ENCODE data around the gene RNF217. TPM values are rescaled to one million over a fixed set of nuclear protein-coding genes. Genes with fewer than 3 reads are reported as not detected.

Gene RNF217
- total RNA-seq, 1 donor from 2014 or later = 1.8 TPM

- intact Hi-C loops (cut with micrococcal nuclease) = no loop called here
- DNase-seq (ENCODE audit: low spot score) = no peak
- H3K4me1 Mint-ChIP-seq (ENCODE audit: low read depth) = no peaks in the 10 kb centered on the region
- H3K27me3 Mint-ChIP-seq (ENCODE audit: insufficient read depth) = no peaks in the 10 kb centered on the region
- H3K36me3 Mint-ChIP-seq (ENCODE audit: low read depth) = no peaks in the 10 kb centered on the region
- no peaks in the 10 kb centered on the region for H3K9me3 Mint-ChIP-seq
- no peak overlapping the region for H3K4me3 Mint-ChIP-seq
- H3K27ac Mint-ChIP-seq = no peak overlapping the region
Observed at GRCh38 chr6:124999105-124999764, 37.0 kb downstream of the RNF217 start.

GRCh38 chr6:125001684-125002405, 39.6 kb downstream of the RNF217 start:
- Mint-ChIP-seq H3K4me1 (ENCODE audit: low read depth) (no peaks in the 10 kb centered on the region), H3K4me3 (no peak overlapping the region), H3K27me3 (ENCODE audit: insufficient read depth) (no peaks in the 10 kb centered on the region), H3K27ac (no peak overlapping the region), H3K9me3 (no peaks in the 10 kb centered on the region), H3K36me3 (ENCODE audit: low read depth) (no peaks in the 10 kb centered on the region)
- DNase-seq (ENCODE audit: low spot score) = no peak
- intact Hi-C loops (cut with micrococcal nuclease) = no loop called here

GRCh38 chr6:125002406-125002741, 40.1 kb downstream of the RNF217 start:
- DNase-seq (ENCODE audit: low spot score) = no peak
- Mint-ChIP-seq H3K27me3 (ENCODE audit: insufficient read depth) (no peaks in the 10 kb centered on the region), H3K27ac (no peak overlapping the region), H3K36me3 (ENCODE audit: low read depth) (no peaks in the 10 kb centered on the region), H3K9me3 (no peaks in the 10 kb centered on the region), H3K4me3 (no peak overlapping the region), H3K4me1 (ENCODE audit: low read depth) (no peaks in the 10 kb centered on the region)
- intact Hi-C loops (cut with micrococcal nuclease) = no loop called here

- no peak overlapping the region for H3K27ac Mint-ChIP-seq
- H3K36me3 Mint-ChIP-seq (ENCODE audit: low read depth) = no peaks in the 10 kb centered on the region
- no peaks in the 10 kb centered on the region for H3K4me1 Mint-ChIP-seq (ENCODE audit: low read depth)
- H3K4me3 Mint-ChIP-seq = no peak overlapping the region
- H3K27me3 Mint-ChIP-seq (ENCODE audit: insufficient read depth) = no peaks in the 10 kb centered on the region
- no peak for DNase-seq (ENCODE audit: low spot score)
- no peaks in the 10 kb centered on the region for H3K9me3 Mint-ChIP-seq
- intact Hi-C loops (cut with micrococcal nuclease) = no loop called here
Observed at GRCh38 chr6:125003070-125003469, 40.8 kb downstream of the RNF217 start.

GRCh38 chr6:125004198-125004597, 42.0 kb downstream of the RNF217 start:
- H3K4me1 Mint-ChIP-seq (ENCODE audit: low read depth) = no peaks in the 10 kb centered on the region
- no peak for DNase-seq (ENCODE audit: low spot score)
- H3K27ac Mint-ChIP-seq = no peak overlapping the region
- H3K27me3 Mint-ChIP-seq (ENCODE audit: insufficient read depth) = no peaks in the 10 kb centered on the region
- intact Hi-C loops (cut with micrococcal nuclease) = no loop called here
- H3K9me3 Mint-ChIP-seq = no peaks in the 10 kb centered on the region
- H3K36me3 Mint-ChIP-seq (ENCODE audit: low read depth) = no peaks in the 10 kb centered on the region
- no peak overlapping the region for H3K4me3 Mint-ChIP-seq

GRCh38 chr6:125004797-125005595, 42.8 kb downstream of the RNF217 start:
- no peak for DNase-seq (ENCODE audit: low spot score)
- intact Hi-C loops (cut with micrococcal nuclease) = no loop called here
- no peak overlapping the region for H3K4me3 Mint-ChIP-seq
- no peaks in the 10 kb centered on the region for H3K36me3 Mint-ChIP-seq (ENCODE audit: low read depth)
- no peaks in the 10 kb centered on the region for H3K9me3 Mint-ChIP-seq
- H3K27me3 Mint-ChIP-seq (ENCODE audit: insufficient read depth) = no peaks in the 10 kb centered on the region
- H3K27ac Mint-ChIP-seq = no peak overlapping the region
- no peaks in the 10 kb centered on the region for H3K4me1 Mint-ChIP-seq (ENCODE audit: low read depth)

GRCh38 chr6:125008261-125008703, 46.0 kb downstream of the RNF217 start:
- Mint-ChIP-seq H3K27ac (no peak overlapping the region), H3K36me3 (ENCODE audit: low read depth) (no peaks in the 10 kb centered on the region), H3K27me3 (ENCODE audit: insufficient read depth) (no peaks in the 10 kb centered on the region), H3K4me3 (no peak overlapping the region), H3K4me1 (ENCODE audit: low read depth) (no peaks in the 10 kb centered on the region), H3K9me3 (no peaks in the 10 kb centered on the region)
- intact Hi-C loops (cut with micrococcal nuclease) = no loop called here
- no peak for DNase-seq (ENCODE audit: low spot score)

- no peaks in the 10 kb centered on the region for H3K4me1 Mint-ChIP-seq (ENCODE audit: low read depth)
- intact Hi-C loops (cut with micrococcal nuclease) = no loop called here
Observed at GRCh38 chr6:125008957-125009356, 46.7 kb downstream of the RNF217 start.

GRCh38 chr6:125009578-125009977, 47.3 kb downstream of the RNF217 start:
- intact Hi-C loops (cut with micrococcal nuclease) = no loop called here
- H3K4me3 Mint-ChIP-seq = no peak overlapping the region
- no peak overlapping the region for H3K27ac Mint-ChIP-seq
- H3K36me3 Mint-ChIP-seq (ENCODE audit: low read depth) = no peaks in the 10 kb centered on the region
- no peaks in the 10 kb centered on the region for H3K4me1 Mint-ChIP-seq (ENCODE audit: low read depth)
- no peaks in the 10 kb centered on the region for H3K27me3 Mint-ChIP-seq (ENCODE audit: insufficient read depth)
- H3K9me3 Mint-ChIP-seq = no peaks in the 10 kb centered on the region
- DNase-seq (ENCODE audit: low spot score) = no peak

More at GRCh38 chr6:125008957-125009356, 46.7 kb downstream of the RNF217 start:
- Mint-ChIP-seq H3K36me3 (ENCODE audit: low read depth) (no peaks in the 10 kb centered on the region), H3K4me3 (no peak overlapping the region), H3K27me3 (ENCODE audit: insufficient read depth) (no peaks in the 10 kb centered on the region), H3K9me3 (no peaks in the 10 kb centered on the region), H3K27ac (no peak overlapping the region)
- no peak for DNase-seq (ENCODE audit: low spot score)

- H3K9me3 Mint-ChIP-seq = no peaks in the 10 kb centered on the region
- no peak overlapping the region for H3K4me3 Mint-ChIP-seq
- DNase-seq (ENCODE audit: low spot score) = no peak
- H3K27me3 Mint-ChIP-seq (ENCODE audit: insufficient read depth) = peaks cover 1% of the 10 kb centered on the region
- H3K4me1 Mint-ChIP-seq (ENCODE audit: low read depth) = no peaks in the 10 kb centered on the region
- intact Hi-C loops (cut with micrococcal nuclease) = no loop called here
- no peak overlapping the region for H3K27ac Mint-ChIP-seq
- H3K36me3 Mint-ChIP-seq (ENCODE audit: low read depth) = no peaks in the 10 kb centered on the region
Observed at GRCh38 chr6:125013938-125014660, 51.9 kb downstream of the RNF217 start.

GRCh38 chr6:125014661-125014957, 52.4 kb downstream of the RNF217 start:
- no peaks in the 10 kb centered on the region for H3K9me3 Mint-ChIP-seq
- H3K4me1 Mint-ChIP-seq (ENCODE audit: low read depth) = no peaks in the 10 kb centered on the region
- H3K36me3 Mint-ChIP-seq (ENCODE audit: low read depth) = no peaks in the 10 kb centered on the region
- intact Hi-C loops (cut with micrococcal nuclease) = no loop called here
- H3K27ac Mint-ChIP-seq = no peak overlapping the region
- DNase-seq (ENCODE audit: low spot score) = no peak
- no peak overlapping the region for H3K4me3 Mint-ChIP-seq
- H3K27me3 Mint-ChIP-seq (ENCODE audit: insufficient read depth) = peaks cover 1% of the 10 kb centered on the region

GRCh38 chr6:125015152-125015551, 52.9 kb downstream of the RNF217 start:
- H3K36me3 Mint-ChIP-seq (ENCODE audit: low read depth) = no peaks in the 10 kb centered on the region
- no peaks in the 10 kb centered on the region for H3K9me3 Mint-ChIP-seq
- no peak for DNase-seq (ENCODE audit: low spot score)
- peaks cover 1% of the 10 kb centered on the region for H3K27me3 Mint-ChIP-seq (ENCODE audit: insufficient read depth)
- no peaks in the 10 kb centered on the region for H3K4me1 Mint-ChIP-seq (ENCODE audit: low read depth)
- H3K4me3 Mint-ChIP-seq = no peak overlapping the region
- no peak overlapping the region for H3K27ac Mint-ChIP-seq
- intact Hi-C loops (cut with micrococcal nuclease) = no loop called here

- Mint-ChIP-seq H3K27me3 (ENCODE audit: insufficient read depth) (peaks cover 1% of the 10 kb centered on the region), H3K27ac (no peak overlapping the region), H3K9me3 (no peaks in the 10 kb centered on the region), H3K36me3 (ENCODE audit: low read depth) (no peaks in the 10 kb centered on the region), H3K4me1 (ENCODE audit: low read depth) (no peaks in the 10 kb centered on the region), H3K4me3 (no peak overlapping the region)
- intact Hi-C loops (cut with micrococcal nuclease) = no loop called here
- DNase-seq (ENCODE audit: low spot score) = no peak
Observed at GRCh38 chr6:125018136-125018535, 55.9 kb downstream of the RNF217 start.
